NCI-H226 (cell line): Measurements from ENCODE around the gene KCNG1.

Experiments used
- DNase-seq: peaks from one replicate; pipeline ENCODE4 v3.0.0-alpha.2; 2015

The KCNG1 gene

GRCh38 chr20:51034988-51035656, 12.2 kb upstream of the KCNG1 start:
- no peak for DNase-seq

GRCh38 chr20:51034476-51034875, 11.6 kb upstream of the KCNG1 start:
- DNase-seq: no peak

DNA sequence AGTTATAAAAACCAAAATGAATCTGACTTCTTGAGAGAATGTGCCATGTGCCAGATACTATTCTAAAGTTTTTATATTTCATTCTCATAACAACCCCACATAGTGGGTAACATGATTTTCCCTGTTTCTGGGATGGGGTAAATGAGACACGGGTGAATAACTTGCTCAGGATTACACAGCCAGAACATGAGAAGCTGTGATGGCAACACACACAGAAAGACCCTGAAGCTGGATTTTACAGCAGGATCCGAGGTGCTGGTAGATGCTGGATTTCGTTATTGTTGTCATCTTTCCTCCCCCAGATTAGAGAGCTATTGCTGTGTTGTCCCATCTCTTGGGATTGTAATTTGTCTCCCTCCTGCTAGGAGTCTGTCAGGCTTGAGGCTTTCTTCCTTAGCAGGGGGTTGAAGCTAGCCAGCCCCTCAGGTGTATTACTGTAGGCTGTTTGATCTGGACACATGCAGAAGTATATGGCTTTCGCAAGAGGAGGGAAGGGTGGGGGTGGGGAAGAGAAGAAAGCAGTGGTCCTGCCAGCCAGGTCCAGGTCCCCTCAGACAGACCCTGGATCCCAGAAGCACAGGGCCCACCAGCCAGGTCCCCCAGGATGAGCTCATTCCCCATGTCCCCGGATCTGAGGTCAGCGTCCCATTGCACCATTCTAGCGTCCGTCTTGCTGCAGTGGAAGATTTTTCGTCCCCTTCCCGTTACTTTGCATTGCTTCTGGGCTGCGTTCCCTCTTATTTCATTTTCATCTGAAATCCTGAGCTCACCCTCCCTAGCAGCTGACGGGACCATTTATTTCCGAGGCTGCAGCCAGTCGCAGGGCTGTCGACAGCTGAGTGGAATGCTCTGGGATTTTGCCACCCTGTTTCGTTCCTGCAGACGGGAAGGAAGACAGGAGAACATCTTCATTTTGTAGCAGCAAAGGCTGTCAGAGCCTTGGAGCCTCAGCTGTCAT, 7.3 kb upstream of the KCNG1 start:
- no peak for DNase-seq

DNA sequence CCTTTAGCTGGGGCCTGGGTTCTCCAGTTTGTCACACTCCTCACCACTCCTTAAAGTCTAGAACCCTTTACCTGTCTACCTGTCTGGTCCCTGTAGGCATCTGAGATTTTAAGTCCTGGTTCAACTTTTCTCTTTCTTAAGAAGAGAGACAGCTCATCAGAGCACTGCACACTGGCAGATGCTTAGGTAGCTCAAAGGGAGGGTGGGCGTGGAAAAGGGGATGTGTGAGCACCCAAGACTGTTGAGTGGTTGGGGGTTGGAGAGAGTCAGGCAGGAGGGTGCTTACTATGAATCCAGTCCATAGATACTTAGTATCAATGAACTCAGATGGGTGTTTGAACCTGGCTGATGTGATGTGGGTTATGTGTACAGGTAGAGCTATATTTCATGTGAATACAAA, 6.6 kb upstream of the KCNG1 start:
- no peak for DNase-seq

- no peak for DNase-seq
Measured at GRCh38 chr20:51028616-51029212, 5.8 kb upstream of the KCNG1 start.

GRCh38 chr20:51027035-51027795, 4.3 kb upstream of the KCNG1 start:
- no peak for DNase-seq

- DNase-seq: no peak
Measured at GRCh38 chr20:51026269-51026668, 3.4 kb upstream of the KCNG1 start.

GRCh38 chr20:51024761-51025160, 1.9 kb upstream of the KCNG1 start:
- no peak for DNase-seq

DNA sequence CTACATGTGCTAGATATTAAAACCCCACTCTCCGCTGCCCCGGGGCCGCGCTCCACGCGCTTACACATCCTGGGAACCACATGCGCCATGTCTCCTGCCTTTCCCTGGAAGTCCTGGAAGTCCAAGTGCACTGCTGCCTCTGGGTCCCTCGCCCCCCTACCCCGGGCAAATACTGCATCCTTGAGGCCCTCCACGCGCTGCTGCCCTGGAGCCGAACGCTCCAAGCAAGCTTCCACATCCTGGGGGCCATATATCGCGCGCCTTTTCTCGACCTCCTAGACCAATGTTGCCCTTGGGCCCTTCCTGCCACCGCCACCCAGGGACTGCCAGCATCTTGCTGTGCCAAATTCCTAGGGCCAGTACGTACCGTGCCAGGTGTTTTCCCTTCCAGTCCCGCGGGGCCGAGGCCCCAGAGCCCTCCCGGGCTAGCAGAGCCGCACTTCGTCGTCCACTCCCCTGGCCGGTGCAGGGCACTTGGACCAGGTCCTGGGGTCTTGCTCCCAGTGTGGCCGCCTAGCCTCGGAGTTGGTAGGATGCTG, 779 bp upstream of the KCNG1 start:
- DNase-seq: no peak

GRCh38 chr20:51022227-51022802, 592 bp downstream of the KCNG1 start:
- DNase-seq: no peak

GRCh38 chr20:51021067-51022025, 1.6 kb downstream of the KCNG1 start:
- DNase-seq: no peak

GRCh38 chr20:51020657-51021056, 2.2 kb downstream of the KCNG1 start:
- no peak for DNase-seq

- no peak for DNase-seq
Measured at GRCh38 chr20:51019656-51020592, 3.0 kb downstream of the KCNG1 start.

GRCh38 chr20:51017251-51017650, 5.7 kb downstream of the KCNG1 start:
- no peak for DNase-seq

DNA sequence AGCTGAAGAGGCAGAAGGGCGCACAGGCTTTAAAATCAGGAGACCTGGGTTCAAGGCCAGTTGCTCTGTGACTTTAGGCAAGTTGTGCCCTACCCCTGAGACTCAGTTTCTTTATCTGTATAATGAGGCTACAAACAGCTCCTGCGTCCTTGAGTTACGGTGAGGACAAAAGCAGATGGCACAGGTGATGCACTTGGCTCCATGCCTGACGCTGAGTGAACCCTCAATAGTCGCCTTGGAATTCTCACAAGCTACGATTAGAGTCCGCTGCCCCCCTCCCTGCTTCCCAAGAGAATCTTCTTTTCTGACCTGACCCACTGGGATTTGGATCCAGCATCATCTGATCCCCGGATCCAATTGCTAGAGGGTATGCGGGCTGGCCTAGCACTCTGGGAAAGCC, 6.4 kb downstream of the KCNG1 start:
- DNase-seq: no peak

DNA sequence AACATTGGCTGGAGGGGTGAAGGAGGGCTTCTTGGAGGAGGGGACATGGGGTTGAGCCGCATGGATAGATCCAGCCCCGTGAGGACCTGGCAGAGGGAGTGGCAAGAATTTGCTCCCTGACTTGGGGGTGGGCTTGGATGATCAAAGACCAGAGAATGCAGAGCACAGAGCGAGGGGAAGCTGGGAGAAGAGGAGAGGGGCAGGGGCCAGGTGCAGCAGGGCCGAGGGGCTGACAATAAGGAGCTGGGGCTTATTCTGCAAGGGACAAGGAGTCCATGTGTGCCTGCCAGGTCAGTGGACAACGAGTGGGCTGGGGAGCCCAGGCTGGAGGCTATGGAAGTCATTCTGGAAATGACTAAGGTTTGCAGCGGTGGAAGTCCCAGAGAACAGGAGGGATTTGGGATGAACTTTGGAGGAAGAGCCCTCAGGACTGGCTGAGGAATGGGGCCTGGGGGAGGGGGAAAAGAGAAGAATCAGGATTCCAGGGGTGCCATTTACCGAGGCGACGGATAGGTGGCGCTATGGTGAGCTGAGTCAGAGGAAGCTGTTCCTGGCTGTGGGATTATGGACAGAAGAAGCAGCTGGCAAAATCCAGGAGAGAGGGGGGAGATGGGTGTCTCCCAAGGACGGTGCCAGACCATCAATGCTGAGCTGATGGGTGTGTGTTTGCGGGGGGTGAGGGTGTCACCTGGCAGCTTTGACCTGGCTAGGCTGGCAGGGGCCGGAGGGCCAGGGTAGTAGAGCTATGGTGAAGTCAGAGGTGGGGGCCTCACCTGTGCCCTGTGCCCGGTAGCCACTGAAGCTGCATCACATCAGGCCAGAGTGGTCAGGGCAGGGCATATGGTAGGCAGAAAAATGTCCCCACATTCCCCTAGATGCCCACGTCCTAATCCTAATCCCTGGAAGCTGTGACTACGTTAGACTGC, 7.8 kb downstream of the KCNG1 start:
- DNase-seq: peak; percentile 26

GRCh38 chr20:51013577-51014330, 9.2 kb downstream of the KCNG1 start:
- DNase-seq: no peak

GRCh38 chr20:51012357-51012756, 10.6 kb downstream of the KCNG1 start:
- no peak for DNase-seq
